HUES48 (cell line): ENCODE measurements around the gene IL20RA.
"Not testable (repeated sequence)": the region's sequence is repeated elsewhere in the genome, so short reads cannot be mapped to it uniquely, and the experiment has no call there.

Experiments used
- H3K27ac ChIP-seq: one replicate; pipeline ENCODE4 v1.7.0; 2013; ENCODE audit warnings: low read depth, low read length, inconsistent platforms
- H3K27me3 ChIP-seq: 2 replicates; pipeline ENCODE4 v1.6.1; 2013; ENCODE audit warnings: mild to moderate bottlenecking, low read length; ENCODE audit not compliant: control insufficient read depth, insufficient read depth
- H3K36me3 ChIP-seq: 2 replicates; pipeline ENCODE4 v1.6.1; 2013; ENCODE audit warnings: low read length; ENCODE audit not compliant: control insufficient read depth, insufficient read depth
- H3K4me1 ChIP-seq: 2 replicates; pipeline ENCODE4 v1.6.1; 2013; ENCODE audit warnings: mild to moderate bottlenecking, low read length; ENCODE audit not compliant: control insufficient read depth, insufficient read depth
- H3K4me3 ChIP-seq: 2 replicates; pipeline ENCODE4 v1.5.1; 2013; ENCODE audit warnings: mild to moderate bottlenecking, low read depth, low read length
- H3K9ac ChIP-seq: 2 replicates; pipeline ENCODE4 v1.6.1; 2013; ENCODE audit warnings: mild to moderate bottlenecking, low read depth, low read length, moderate library complexity
- H3K9me3 ChIP-seq: 2 replicates; pipeline ENCODE4 v1.6.1; 2013; ENCODE audit warnings: low read length; ENCODE audit not compliant: control insufficient read depth, insufficient read depth

Gene IL20RA

GRCh38 chr6:136969433-136969832, 75.3 kb downstream of the IL20RA start:
- no peaks in the 10 kb centered on the region for H3K36me3 ChIP-seq
- no peaks in the 10 kb centered on the region for H3K4me1 ChIP-seq
- no peak overlapping the region for H3K4me3 ChIP-seq
- no peak overlapping the region for H3K9ac ChIP-seq
- H3K9me3 ChIP-seq: no peaks in the 10 kb centered on the region
- H3K27me3 ChIP-seq: no peaks in the 10 kb centered on the region
- H3K27ac ChIP-seq: no peak overlapping the region

DNA sequence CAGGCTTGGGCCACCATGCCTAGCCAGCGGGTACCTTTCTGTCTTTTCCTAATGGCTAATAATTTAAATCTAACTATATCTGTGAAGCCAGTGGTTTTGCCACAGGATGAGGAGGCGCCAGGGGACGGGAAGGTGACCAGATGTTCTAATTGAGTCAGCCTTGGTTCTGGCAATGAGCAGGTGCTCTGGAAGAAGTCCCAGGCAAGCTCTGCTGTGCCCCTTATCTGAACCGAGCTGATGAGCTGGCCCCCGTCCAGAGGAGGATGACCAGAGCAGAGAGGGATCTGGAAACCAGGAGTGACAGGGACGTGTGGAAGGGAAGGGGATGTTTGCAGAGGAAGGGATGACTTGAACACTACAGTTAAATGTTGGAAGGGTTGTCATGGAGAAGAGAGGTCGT, 75.9 kb downstream of the IL20RA start:
- Histone ChIP-seq H3K36me3 (no peaks in the 10 kb centered on the region), H3K4me3 (no peak overlapping the region), H3K9me3 (no peaks in the 10 kb centered on the region), H3K4me1 (no peaks in the 10 kb centered on the region), H3K9ac (no peak overlapping the region), H3K27ac (no peak overlapping the region), H3K27me3 (no peaks in the 10 kb centered on the region)

- Histone ChIP-seq H3K9ac (no peak overlapping the region), H3K27ac (no peak overlapping the region), H3K36me3 (no peaks in the 10 kb centered on the region), H3K27me3 (no peaks in the 10 kb centered on the region), H3K4me1 (no peaks in the 10 kb centered on the region), H3K9me3 (no peaks in the 10 kb centered on the region), H3K4me3 (no peak overlapping the region)
Measured at GRCh38 chr6:136967876-136968752, 76.7 kb downstream of the IL20RA start.

DNA sequence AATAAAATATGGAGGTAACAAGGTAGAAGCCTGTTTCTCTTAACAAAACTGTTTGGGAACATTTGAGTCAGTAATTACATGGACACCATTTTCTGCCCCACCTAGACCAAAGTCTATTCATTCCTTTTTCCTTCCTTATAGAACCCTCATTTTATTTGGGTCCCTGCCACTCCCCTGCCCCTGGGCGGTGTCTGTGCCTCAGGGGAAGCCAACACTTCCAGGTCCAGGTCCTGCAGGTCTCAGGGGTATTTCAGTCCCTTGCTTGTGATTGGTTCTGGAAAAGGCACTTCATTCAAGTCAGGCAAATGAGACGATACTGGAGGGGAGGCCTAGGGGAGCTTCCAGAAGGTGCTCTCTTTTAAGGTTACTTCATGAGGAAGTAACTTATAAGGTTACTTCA, 80.4 kb downstream of the IL20RA start:
- Histone ChIP-seq H3K36me3 (no peaks in the 10 kb centered on the region), H3K9ac (no peak overlapping the region), H3K9me3 (no peaks in the 10 kb centered on the region), H3K27ac (no peak overlapping the region), H3K27me3 (no peaks in the 10 kb centered on the region), H3K4me3 (no peak overlapping the region), H3K4me1 (peaks cover 14% of the 10 kb centered on the region)

DNA sequence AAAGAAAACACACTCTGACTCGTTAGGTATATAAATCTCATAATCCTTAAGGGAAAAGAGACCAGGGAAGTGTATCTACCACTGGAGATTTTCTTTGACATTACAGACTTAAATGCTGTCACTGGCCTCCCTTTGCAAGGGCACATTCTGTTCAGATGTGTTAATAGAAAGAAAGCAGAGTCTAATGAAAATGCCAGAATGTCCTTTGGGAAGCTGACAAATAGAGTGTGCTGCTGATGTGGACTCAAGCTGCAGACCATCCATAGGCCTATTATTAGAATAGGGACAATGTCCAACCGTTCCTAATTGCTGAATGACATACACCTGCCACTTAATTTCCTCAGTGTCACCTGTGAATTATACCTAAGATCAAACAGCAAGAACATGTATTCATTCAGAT, 81.5 kb downstream of the IL20RA start:
- Histone ChIP-seq H3K4me1 (peaks cover 24% of the 10 kb centered on the region), H3K4me3 (no peak overlapping the region), H3K27ac (no peak overlapping the region), H3K9me3 (no peaks in the 10 kb centered on the region), H3K36me3 (no peaks in the 10 kb centered on the region), H3K9ac (no peak overlapping the region), H3K27me3 (peaks cover 5% of the 10 kb centered on the region; the same call in 1 of the 2 replicates)

GRCh38 chr6:136962661-136963060, 82.1 kb downstream of the IL20RA start:
- peaks cover 28% of the 10 kb centered on the region for H3K4me1 ChIP-seq
- H3K27ac ChIP-seq: no peak overlapping the region
- no peak overlapping the region for H3K4me3 ChIP-seq
- peaks cover 5% of the 10 kb centered on the region; the same call in 1 of the 2 replicates for H3K27me3 ChIP-seq
- no peaks in the 10 kb centered on the region for H3K36me3 ChIP-seq
- H3K9me3 ChIP-seq: no peaks in the 10 kb centered on the region
- H3K9ac ChIP-seq: no peak overlapping the region

- peaks cover 34% of the 10 kb centered on the region for H3K4me1 ChIP-seq
- peaks cover 5% of the 10 kb centered on the region; the same call in 1 of the 2 replicates for H3K27me3 ChIP-seq
- H3K9ac ChIP-seq: no peak overlapping the region
- no peak overlapping the region for H3K27ac ChIP-seq
- no peaks in the 10 kb centered on the region for H3K36me3 ChIP-seq
- H3K4me3 ChIP-seq: no peak overlapping the region
- no peaks in the 10 kb centered on the region for H3K9me3 ChIP-seq
Measured at GRCh38 chr6:136961848-136962247, 82.9 kb downstream of the IL20RA start.

DNA sequence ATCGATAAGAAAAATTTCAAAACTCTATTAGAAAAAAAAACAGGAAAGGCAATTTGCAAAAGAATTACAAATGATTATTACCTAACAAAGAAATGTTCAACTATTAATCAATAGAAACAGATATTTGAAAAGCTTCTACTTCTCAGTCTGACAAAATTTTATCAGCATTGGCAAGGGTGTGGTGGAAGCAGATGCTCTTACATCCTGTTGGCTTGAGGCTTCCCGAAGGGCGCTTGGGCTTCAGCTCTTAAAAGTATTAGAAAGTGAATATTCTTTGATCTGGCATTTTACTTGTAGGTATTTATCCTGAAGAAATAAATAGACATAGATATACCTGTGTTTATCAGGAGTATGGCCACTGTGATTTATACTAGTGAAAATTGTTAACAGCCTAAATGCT, 84.0 kb downstream of the IL20RA start:
- Histone ChIP-seq H3K36me3 (no peaks in the 10 kb centered on the region), H3K4me3 (no peak overlapping the region), H3K9ac (no peak overlapping the region), H3K27ac (no peak overlapping the region), H3K9me3 (no peaks in the 10 kb centered on the region), H3K4me1 (peaks cover 45% of the 10 kb centered on the region), H3K27me3 (peaks cover 5% of the 10 kb centered on the region; the same call in 1 of the 2 replicates)

DNA sequence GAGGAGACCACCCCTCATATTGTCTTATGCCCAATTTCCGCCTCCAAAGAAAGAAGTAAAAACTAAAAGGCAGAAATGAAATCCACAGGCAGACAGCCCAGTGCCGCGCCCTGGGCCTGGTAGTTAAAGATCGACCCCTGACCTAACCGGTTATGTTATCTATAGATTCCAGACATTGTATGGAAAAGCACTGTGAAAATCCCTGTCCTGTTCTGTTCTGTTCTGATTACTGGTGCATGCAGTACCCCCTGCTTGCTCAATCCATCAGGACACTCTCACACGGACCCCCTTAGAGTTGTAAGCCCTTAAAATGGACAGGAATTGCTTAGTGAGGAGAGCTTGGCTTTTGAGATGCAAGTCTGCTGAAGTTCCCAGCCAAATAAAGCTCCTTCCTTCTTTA, 84.8 kb downstream of the IL20RA start:
- H3K4me1 ChIP-seq: peaks cover 53% of the 10 kb centered on the region
- not testable (repeated sequence) for H3K27ac ChIP-seq, H3K4me3 ChIP-seq, H3K9me3 ChIP-seq, H3K9ac ChIP-seq, H3K36me3 ChIP-seq, H3K27me3 ChIP-seq

GRCh38 chr6:136959471-136959891, 85.3 kb downstream of the IL20RA start:
- Histone ChIP-seq H3K36me3 (no peaks in the 10 kb centered on the region), H3K4me1 (peaks cover 56% of the 10 kb centered on the region), H3K9ac (no peak overlapping the region), H3K27ac (no peak overlapping the region), H3K9me3 (no peaks in the 10 kb centered on the region), H3K4me3 (no peak overlapping the region), H3K27me3 (peaks cover 5% of the 10 kb centered on the region; the same call in 1 of the 2 replicates)

DNA sequence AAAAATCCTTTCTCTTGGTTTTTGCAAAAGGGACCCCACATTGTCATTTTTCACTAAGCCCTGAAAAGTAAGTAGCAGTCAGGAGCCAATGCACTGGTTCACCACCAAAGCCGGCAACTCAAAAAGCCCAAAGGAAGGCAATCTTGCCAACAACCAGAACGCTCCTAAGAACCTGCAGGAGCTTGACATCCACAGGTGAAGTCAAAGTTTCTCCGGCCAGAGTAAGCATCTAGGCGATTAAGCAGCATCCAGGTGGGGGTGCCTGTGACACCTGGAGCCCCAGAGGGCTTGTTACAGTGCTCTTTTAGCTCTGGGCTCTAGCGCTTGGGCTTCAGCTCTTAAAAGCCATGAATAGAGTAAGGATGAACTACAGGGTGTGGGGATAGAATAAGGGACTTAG, 86.6 kb downstream of the IL20RA start:
- Histone ChIP-seq H3K36me3 (no peaks in the 10 kb centered on the region), H3K4me3 (no peak overlapping the region), H3K27me3 (peaks cover 5% of the 10 kb centered on the region; the same call in 1 of the 2 replicates), H3K4me1 (peaks cover 56% of the 10 kb centered on the region), H3K27ac (no peak overlapping the region), H3K9ac (no peak overlapping the region), H3K9me3 (no peaks in the 10 kb centered on the region)
